Stimulated activated naive B cell treated with anti-CD40 and anti-IgM and Interleukin-4, amounts not matched to agents 10 μg/mL and 1 μg/mL and 100 μg/mL, for 72 hours (primary cell): ENCODE data around the gene GPR27.

Experiments used
- ATAC-seq, 2 donors: fragments of 150-1000 bp; cut with Tn5 transposase; replicated peaks; 2 replicates each; pipeline ENCODE4 v1.10.0; 2021; ENCODE audit warnings: moderate library complexity in 1 of 2
- DNase-seq: peaks from one replicate; pipeline ENCODE4 v3.0.0; 2021
- H3K27ac Mint-ChIP-seq: one replicate; pipeline ENCODE4 v1.8.0; 2022; ENCODE audit warnings: mild to moderate bottlenecking, mixed read lengths
- H3K27me3 Mint-ChIP-seq, 2 donors: one replicate each; pipeline ENCODE4 v1.8.0; 2022; ENCODE audit warnings: mixed read lengths in 2 of 2
- H3K36me3 Mint-ChIP-seq, 2 donors: one replicate each; pipeline ENCODE4 v1.8.0; 2022; ENCODE audit warnings: mixed read lengths in 2 of 2, mild to moderate bottlenecking in 1 of 2
- H3K4me1 Mint-ChIP-seq, 2 donors: one replicate each; pipeline ENCODE4 v1.8.0; 2022; ENCODE audit warnings: mixed read lengths in 2 of 2, mild to moderate bottlenecking in 1 of 2
- H3K4me3 Mint-ChIP-seq, 2 donors: one replicate each; pipeline ENCODE4 v1.8.0; 2022; ENCODE audit warnings: mild to moderate bottlenecking in 2 of 2, mixed read lengths in 2 of 2, moderate library complexity in 1 of 2
- H3K9me3 Mint-ChIP-seq, 2 donors: one replicate each; pipeline ENCODE4 v1.8.0; 2022; ENCODE audit warnings: mixed read lengths in 2 of 2, mild to moderate bottlenecking in 1 of 2

The GPR27 gene, protein sequence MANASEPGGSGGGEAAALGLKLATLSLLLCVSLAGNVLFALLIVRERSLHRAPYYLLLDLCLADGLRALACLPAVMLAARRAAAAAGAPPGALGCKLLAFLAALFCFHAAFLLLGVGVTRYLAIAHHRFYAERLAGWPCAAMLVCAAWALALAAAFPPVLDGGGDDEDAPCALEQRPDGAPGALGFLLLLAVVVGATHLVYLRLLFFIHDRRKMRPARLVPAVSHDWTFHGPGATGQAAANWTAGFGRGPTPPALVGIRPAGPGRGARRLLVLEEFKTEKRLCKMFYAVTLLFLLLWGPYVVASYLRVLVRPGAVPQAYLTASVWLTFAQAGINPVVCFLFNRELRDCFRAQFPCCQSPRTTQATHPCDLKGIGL

DNA sequence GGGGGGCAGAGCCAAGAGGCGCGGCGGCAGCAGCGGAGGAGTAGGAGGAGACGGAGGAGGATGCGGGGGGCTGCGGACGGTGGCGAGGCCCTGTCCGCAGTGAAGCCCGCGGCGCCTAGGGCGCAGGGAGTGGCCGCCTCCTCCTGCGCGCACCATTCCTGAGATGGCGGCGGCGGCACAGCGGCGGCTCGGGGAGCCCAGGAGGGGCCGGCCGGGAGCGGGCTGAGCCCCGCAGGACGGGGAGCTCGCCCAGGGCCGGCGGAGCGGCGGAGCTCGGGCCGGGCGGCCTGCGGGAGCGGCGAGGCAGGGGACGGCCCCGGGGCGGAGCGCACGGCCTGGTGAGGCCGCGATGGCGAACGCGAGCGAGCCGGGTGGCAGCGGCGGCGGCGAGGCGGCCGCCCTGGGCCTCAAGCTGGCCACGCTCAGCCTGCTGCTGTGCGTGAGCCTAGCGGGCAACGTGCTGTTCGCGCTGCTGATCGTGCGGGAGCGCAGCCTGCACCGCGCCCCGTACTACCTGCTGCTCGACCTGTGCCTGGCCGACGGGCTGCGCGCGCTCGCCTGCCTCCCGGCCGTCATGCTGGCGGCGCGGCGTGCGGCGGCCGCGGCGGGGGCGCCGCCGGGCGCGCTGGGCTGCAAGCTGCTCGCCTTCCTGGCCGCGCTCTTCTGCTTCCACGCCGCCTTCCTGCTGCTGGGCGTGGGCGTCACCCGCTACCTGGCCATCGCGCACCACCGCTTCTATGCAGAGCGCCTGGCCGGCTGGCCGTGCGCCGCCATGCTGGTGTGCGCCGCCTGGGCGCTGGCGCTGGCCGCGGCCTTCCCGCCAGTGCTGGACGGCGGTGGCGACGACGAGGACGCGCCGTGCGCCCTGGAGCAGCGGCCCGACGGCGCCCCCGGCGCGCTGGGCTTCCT, at the start of gene GPR27:
TSS of gene GPR27 (plus strand) at position 155 of the 909 bp plus-strand sequence. CDS start at position 350, 195 bp downstream.
- ATAC-seq (peak; percentile 46 to 48), DNase-seq (no peak)
- H3K36me3 Mint-ChIP-seq = peaks cover 0 to 3% of the 10 kb centered on the region in 2 donors
- H3K27ac Mint-ChIP-seq = no peak within 1 kb of the TSS
- H3K9me3 Mint-ChIP-seq = peaks cover 0 to 1% of the 10 kb centered on the region in 2 donors
- peaks cover 3 to 9% of the 10 kb centered on the region in 2 donors for H3K4me1 Mint-ChIP-seq
- peak within 1 kb of the TSS; percentile 71 to 79 for H3K4me3 Mint-ChIP-seq
- H3K27me3 Mint-ChIP-seq = peaks cover 48 to 57% of the 10 kb centered on the region in 2 donors

DNA sequence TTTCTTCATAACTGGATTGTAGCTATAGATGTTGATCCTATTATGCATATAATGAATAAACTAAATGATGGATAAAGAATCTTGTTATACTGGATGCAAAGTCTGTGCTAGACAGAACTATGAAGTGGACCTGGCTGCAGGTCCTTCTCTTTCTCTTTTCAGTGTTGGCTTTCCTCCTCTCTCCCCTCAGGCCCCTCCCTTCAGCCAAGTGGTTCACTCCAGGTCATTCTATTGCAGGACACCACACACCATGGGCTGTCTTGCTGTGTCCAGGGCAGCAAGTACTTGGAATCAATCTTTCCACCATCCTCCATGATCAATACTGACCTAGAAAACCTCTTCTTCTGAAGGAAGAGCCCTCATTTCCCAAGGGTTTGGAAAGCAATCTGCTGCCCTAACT, 48.7 kb upstream of the GPR27 start:
- H3K4me3 Mint-ChIP-seq = no peak overlapping the region
- H3K27ac Mint-ChIP-seq = no peak overlapping the region
- no peaks in the 10 kb centered on the region for H3K27me3 Mint-ChIP-seq
- peaks cover 6 to 8% of the 10 kb centered on the region in 2 donors for H3K4me1 Mint-ChIP-seq
- ATAC-seq (no peak), DNase-seq (no peak)
- no peaks in the 10 kb centered on the region for H3K9me3 Mint-ChIP-seq
- no peaks in the 10 kb centered on the region for H3K36me3 Mint-ChIP-seq

- no peak for ATAC-seq
- Mint-ChIP-seq H3K27ac (no peak overlapping the region), H3K27me3 (no peaks in the 10 kb centered on the region), H3K4me1 (peaks cover 5 to 8% of the 10 kb centered on the region in 2 donors), H3K4me3 (no peak overlapping the region), H3K9me3 (no peaks in the 10 kb centered on the region), H3K36me3 (no peaks in the 10 kb centered on the region)
- DNase-seq = no peak
Observed at GRCh38 chr3:71705681-71706080, 48.0 kb upstream of the GPR27 start.

DNA sequence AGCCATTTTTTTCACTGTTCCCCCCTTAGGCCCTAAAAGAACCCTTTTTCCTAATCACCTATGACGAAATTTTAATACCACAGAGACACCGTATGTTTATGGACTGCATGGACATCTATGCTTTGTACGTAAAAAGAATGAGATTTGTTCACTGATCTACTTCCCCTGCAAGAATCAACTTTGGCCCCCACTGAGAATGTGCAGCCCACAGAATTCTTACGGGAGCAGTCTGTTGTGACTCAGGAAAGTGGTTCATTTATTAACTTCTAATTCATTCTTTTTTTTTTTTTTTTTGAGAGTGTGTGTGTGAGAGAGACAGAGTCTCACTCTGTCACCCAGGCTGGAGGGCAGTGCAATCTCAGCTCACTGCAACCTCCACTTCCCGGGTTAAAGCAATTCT, 46.1 kb upstream of the GPR27 start:
- Mint-ChIP-seq H3K27ac (no peak overlapping the region), H3K4me1 (peaks cover 2 to 6% of the 10 kb centered on the region in 2 donors), H3K36me3 (no peaks in the 10 kb centered on the region), H3K4me3 (no peak overlapping the region), H3K27me3 (no peaks in the 10 kb centered on the region), H3K9me3 (no peaks in the 10 kb centered on the region)
- DNase-seq (no peak), ATAC-seq (no peak)

- Mint-ChIP-seq H3K4me3 (no peak overlapping the region), H3K36me3 (no peaks in the 10 kb centered on the region), H3K4me1 (peaks cover 2 to 5% of the 10 kb centered on the region in 2 donors), H3K9me3 (no peaks in the 10 kb centered on the region), H3K27ac (no peak overlapping the region), H3K27me3 (no peaks in the 10 kb centered on the region)
- DNase-seq = no peak
- ATAC-seq = no peak
Observed at GRCh38 chr3:71708476-71709105, 45.1 kb upstream of the GPR27 start.

DNA sequence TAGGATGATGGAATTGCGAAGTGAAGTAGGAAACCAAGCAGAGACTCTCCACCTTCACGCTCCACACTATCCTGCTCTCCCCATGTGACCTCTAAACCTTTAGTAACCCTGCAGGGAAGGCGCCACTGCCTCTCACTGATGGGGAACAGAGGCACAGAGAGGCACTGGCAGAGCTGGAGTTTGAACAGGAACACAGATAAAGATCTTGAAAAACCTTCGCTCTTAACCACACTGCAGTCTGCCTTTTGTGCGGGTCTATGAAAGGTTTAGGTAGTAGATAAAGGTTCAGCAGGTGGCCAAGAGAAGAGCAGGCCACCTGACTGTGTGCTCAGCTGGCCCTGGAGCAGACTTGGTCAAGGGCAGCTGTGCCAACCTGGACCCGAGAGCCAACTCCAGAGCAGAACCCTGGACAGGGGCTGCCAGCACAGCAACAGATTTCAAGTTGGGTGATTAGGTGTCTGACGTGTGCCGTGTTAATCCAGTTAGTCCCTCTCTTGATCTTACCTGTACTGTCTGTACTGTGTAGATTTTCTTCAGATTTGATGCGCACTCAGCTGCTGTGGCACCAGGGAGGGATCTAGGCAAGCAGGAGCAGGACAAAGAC, 43.6 kb upstream of the GPR27 start:
- H3K9me3 Mint-ChIP-seq = no peaks in the 10 kb centered on the region
- DNase-seq = no peak
- no peak overlapping the region for H3K4me3 Mint-ChIP-seq
- H3K27ac Mint-ChIP-seq = peak overlapping the region; percentile 59
- H3K4me1 Mint-ChIP-seq = peaks cover 2 to 5% of the 10 kb centered on the region in 2 donors
- H3K36me3 Mint-ChIP-seq = no peaks in the 10 kb centered on the region
- H3K27me3 Mint-ChIP-seq = no peaks in the 10 kb centered on the region
- ATAC-seq = no peak

DNA sequence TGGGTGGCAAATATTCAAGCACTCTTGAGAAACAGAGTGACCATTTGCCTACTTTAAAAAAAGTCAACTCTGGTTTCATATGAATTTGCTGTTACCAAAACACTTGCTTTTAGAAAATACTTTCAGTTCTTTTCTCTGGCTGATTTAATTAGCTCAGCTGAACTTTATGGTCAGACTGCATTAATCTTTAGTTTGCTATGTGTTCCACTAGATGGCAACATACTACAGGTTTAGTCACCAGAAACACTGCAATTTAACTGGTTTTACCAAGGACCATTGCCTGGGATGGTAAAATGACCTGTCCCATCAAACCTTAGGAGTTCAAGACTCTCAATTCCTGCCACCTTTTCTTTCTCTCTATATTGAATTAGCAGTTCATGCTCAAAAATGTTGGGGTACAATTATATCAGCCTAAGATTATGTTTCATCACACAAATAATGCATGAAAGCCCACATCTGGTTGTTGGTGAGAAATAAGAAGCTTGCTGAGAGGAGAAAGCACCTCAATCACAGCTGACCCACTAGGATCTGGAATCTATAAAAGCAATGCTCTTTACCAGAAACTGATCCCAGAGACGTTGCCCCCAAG, 42.7 kb upstream of the GPR27 start:
- ATAC-seq = peak; percentile 74 to 80
- no peak for DNase-seq
- no peak overlapping the region for H3K27ac Mint-ChIP-seq
- H3K4me3 Mint-ChIP-seq = no peak overlapping the region
- H3K4me1 Mint-ChIP-seq = peaks cover 2 to 5% of the 10 kb centered on the region in 2 donors
- no peaks in the 10 kb centered on the region for H3K27me3 Mint-ChIP-seq
- no peaks in the 10 kb centered on the region for H3K9me3 Mint-ChIP-seq
- no peaks in the 10 kb centered on the region for H3K36me3 Mint-ChIP-seq

DNA sequence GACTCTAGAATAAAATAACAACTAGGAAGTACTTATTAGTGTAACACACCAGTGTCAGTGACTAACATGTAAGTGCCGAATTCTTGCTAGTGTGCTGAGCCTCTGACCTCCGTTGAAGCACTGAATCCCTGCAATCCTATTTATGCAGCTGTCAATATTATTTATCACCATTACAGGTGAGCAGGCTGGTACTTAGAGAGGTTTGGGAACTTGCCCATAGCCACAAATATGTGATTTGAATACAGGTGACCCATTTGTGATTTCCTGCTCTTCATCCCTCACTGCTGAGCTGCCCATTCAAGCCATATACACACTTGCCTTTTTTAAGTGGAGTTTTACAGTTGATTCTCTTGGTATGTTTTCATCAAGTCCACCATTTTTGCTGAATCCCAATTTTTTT, 40.6 kb upstream of the GPR27 start:
- DNase-seq = no peak
- no peak overlapping the region for H3K27ac Mint-ChIP-seq
- no peak overlapping the region for H3K4me3 Mint-ChIP-seq
- H3K36me3 Mint-ChIP-seq = no peaks in the 10 kb centered on the region
- H3K27me3 Mint-ChIP-seq = no peaks in the 10 kb centered on the region
- H3K4me1 Mint-ChIP-seq = peaks cover 2 to 5% of the 10 kb centered on the region in 2 donors
- no peak for ATAC-seq
- no peaks in the 10 kb centered on the region for H3K9me3 Mint-ChIP-seq

DNA sequence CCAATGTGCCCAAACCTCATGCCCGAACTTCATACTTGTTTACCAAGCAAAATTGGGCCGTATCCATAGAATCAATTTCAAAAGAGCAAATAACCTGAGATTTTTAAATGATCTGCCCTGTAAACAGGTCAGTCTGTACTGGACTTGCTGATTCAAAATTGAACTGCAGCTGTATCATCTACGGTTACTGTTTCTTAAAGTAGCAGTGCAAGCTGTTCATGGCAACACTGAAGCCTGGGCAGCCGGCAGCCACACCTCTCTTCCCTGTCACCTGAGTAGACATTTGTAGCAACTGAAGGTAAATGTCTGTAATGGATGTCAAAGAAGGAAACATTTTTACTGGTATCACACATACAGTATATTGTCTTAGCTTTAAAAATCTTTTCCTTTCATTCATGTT, 39.1 kb upstream of the GPR27 start:
- H3K36me3 Mint-ChIP-seq = no peaks in the 10 kb centered on the region
- no peaks in the 10 kb centered on the region for H3K27me3 Mint-ChIP-seq
- ATAC-seq (no peak), DNase-seq (no peak)
- no peak overlapping the region for H3K4me3 Mint-ChIP-seq
- peaks cover 4 to 5% of the 10 kb centered on the region in 2 donors for H3K4me1 Mint-ChIP-seq
- no peak overlapping the region for H3K27ac Mint-ChIP-seq
- H3K9me3 Mint-ChIP-seq = no peaks in the 10 kb centered on the region

DNA sequence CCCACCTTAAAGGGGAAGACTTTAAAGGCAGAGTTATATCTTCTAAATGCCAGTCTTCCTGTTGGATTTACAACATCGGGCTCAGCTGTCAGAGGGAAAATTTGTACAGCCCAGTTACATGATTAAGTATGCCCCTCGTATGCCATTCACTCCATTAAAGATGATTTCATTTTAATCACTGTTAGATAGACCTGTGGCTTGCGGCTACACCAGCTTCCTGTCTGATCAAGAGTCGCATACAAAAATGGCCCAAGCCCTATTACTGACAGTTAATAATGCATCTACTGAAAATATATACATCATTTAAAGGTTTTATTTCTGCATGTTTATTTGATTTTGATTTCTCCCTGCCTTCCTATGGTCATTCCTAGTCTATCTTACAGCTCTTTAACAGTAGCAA, 35.6 kb upstream of the GPR27 start:
- H3K9me3 Mint-ChIP-seq = no peaks in the 10 kb centered on the region
- H3K27ac Mint-ChIP-seq = no peak overlapping the region
- H3K36me3 Mint-ChIP-seq = no peaks in the 10 kb centered on the region
- no peak for ATAC-seq
- peaks cover 9 to 16% of the 10 kb centered on the region in 2 donors for H3K27me3 Mint-ChIP-seq
- H3K4me1 Mint-ChIP-seq = peaks cover 8 to 11% of the 10 kb centered on the region in 2 donors
- no peak overlapping the region for H3K4me3 Mint-ChIP-seq
- DNase-seq = no peak

GRCh38 chr3:71721002-71721401, 32.7 kb upstream of the GPR27 start:
- DNase-seq (no peak), ATAC-seq (no peak)
- Mint-ChIP-seq H3K27me3 (peaks cover 9 to 22% of the 10 kb centered on the region in 2 donors), H3K4me3 (no peak overlapping the region), H3K4me1 (peaks cover 23 to 26% of the 10 kb centered on the region in 2 donors), H3K27ac (no peak overlapping the region), H3K36me3 (peaks cover 0 to 1% of the 10 kb centered on the region in 2 donors), H3K9me3 (no peaks in the 10 kb centered on the region)

- H3K4me1 Mint-ChIP-seq = peaks cover 23 to 29% of the 10 kb centered on the region in 2 donors
- no peak overlapping the region for H3K4me3 Mint-ChIP-seq
- peak overlapping the region; percentile 47 for H3K27ac Mint-ChIP-seq
- no peak for DNase-seq
- no peak for ATAC-seq
- H3K27me3 Mint-ChIP-seq = peaks cover 9 to 22% of the 10 kb centered on the region in 2 donors
- peaks cover 0 to 1% of the 10 kb centered on the region in 2 donors for H3K36me3 Mint-ChIP-seq
- H3K9me3 Mint-ChIP-seq = no peaks in the 10 kb centered on the region
Observed at GRCh38 chr3:71721651-71722157, 32.0 kb upstream of the GPR27 start.

DNA sequence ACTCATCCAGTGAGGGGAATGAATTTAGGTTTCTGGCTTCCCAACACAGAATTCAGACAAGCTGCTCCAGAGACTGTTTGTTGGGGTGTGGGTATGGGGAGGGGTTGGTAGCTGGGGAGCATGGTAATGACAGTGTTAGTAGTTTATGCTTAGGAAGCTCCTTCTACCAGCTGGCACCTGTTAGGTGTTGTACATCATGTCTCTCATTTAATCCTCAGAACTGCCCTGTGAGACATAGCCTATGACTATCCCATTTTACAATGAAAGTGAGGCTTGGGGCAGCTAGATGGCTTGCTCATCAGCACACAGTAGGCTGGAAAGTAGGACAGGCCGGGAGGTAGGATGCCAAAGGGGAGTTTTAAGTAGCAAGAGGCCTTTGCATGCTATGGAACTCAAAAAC, 31.0 kb upstream of the GPR27 start:
- no peak overlapping the region for H3K27ac Mint-ChIP-seq
- H3K27me3 Mint-ChIP-seq = peaks cover 9 to 22% of the 10 kb centered on the region in 2 donors
- H3K9me3 Mint-ChIP-seq = no peaks in the 10 kb centered on the region
- no peak overlapping the region for H3K4me3 Mint-ChIP-seq
- ATAC-seq (no peak), DNase-seq (no peak)
- peaks cover 0 to 1% of the 10 kb centered on the region in 2 donors for H3K36me3 Mint-ChIP-seq
- peaks cover 23 to 29% of the 10 kb centered on the region in 2 donors for H3K4me1 Mint-ChIP-seq
